Measurements from ENCODE around the gene PCDH1.

GRCh38 chr5:141840280-141840812, 37.9 kb downstream of the PCDH1 start:
- TF ChIP-seq ZNF274 (IDR thresholded peaks at IDR 0.05; ENCODE audit: low read depth, low read length) (no peak), YY1 (IDR thresholded peaks at IDR 0.05; ENCODE audit: insufficient read depth, insufficient read length) (no peak)

Data from NT2/D1 (cell line).